T-helper 2 cell treated with Interferon-gamma antibody and Interleukin-4, amounts not matched to agents 100 ng/mL and 5 ng/mL, for 36 hours (primary cell): Measurements from ENCODE around the gene CZIB. TPM values are rescaled to one million over a fixed set of nuclear protein-coding genes. Genes with fewer than 3 reads are reported as not detected.
"Not testable (repeated sequence)": the region's sequence is repeated elsewhere in the genome, so short reads cannot be mapped to it uniquely, and the experiment has no call there.

Source experiments
- intact Hi-C: fragments of 100-400 bp; cut with micrococcal nuclease; formaldehyde crosslinking; loops from one replicate; pipeline ENCODE4 v1.15.1; 2023
- total RNA-seq: library from RNA; stranded (reverse); gene quantifications from 2 replicates; pipeline ENCODE4 v1.2.3, GENCODE V29; 2022

The CZIB gene
- total RNA-seq, 1 donor from 2014 or later = 45.2 TPM

DNA sequence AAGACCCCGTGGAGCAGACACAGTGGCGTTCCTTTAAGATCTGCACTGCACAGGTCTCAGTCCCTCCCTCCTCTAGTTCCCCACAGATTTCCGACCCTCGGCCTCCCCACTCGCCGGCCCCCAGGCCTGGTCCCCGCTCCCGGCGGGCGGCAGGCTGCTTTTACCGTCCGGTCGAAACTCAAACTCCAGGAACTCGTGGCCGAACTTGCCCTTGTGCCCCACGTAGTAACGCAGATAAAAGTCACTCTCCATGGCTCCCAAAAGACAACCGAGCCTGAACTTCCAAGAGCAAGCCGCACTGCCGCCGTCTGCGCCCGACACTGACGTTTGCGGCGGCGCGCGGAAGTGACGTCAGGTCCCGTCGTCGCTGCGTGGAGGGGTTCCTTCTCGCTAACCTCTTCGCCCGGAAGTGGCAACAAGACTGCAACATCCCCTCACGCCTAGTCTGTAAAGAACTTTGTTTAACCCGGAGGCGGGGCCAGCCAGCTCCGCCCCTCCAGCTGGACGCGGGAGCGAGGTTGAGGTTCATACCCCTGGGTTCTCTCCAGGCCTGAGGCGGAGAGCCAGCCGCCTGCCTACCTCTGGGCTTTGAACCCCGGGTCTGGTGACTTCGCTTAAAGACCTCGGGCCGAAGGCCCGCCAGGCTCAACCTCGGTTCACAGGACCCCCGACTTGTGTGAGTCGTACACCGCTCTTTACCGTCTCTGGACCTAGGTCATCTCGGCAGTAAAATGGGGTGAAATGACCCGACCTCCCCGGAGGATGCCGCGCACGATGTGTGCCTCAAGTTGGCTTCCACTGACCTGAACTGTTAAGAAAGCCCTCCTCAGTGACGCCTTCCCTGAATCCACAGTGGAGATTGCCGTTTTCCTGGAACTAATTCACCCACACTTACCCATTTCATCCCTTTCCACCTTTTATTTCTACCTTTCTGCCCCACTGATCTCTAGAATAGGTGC is 18.0 kb upstream of the CZIB start, which contains the start of gene MAGOH:
Gene MAGOH, minus strand, starts transcription at position 322 of the 959 bp plus-strand sequence. Its CDS starts 70 bp downstream, at position 252.
- intact Hi-C loops = loop anchor here (1.0 kb wide), 3 partner anchors 18 to 88 kb away; partner anchors contain the start of genes CPT2 and CZIB

DNA sequence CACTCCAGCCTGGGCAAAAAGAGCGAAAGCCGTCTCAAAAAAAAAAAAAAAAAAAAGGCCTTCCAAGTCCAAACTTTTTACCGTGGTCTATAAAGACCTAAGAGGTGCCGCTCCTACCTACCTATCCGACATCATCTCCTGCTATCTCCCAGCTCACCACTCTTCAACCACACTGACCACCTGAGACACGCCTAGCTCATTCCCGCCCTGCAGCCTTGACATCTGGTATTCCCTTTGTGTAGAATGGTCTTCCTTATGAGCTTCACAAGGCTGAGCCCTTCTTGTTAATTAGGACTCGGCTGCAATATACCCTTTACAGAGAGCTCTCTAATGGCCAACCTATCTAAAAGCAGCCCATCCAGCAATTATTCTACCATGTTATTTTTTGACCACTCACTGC is 17.2 kb upstream of the CZIB start:
- intact Hi-C loops = loop anchor here (1.0 kb wide), 3 partner anchors 17 to 89 kb away; partner anchors contain the start of genes CPT2 and CZIB

DNA sequence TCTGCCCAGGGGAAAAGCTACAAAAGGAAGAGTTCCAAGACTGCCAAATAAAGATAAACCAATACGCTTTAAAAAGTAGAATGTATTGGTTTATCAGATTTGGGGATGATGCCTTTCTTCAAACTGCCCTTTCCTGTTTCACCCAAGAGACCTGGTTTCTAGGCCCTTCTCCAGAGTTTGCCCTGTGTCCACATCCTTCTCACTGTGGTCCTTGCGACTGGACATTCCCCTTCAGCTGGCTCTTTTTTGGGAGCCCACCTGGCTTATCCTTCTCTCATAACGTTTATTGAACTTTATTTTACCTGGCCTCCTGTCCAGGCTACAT is 490 bp upstream of the CZIB start:
- intact Hi-C loops = loop anchor here (1.0 to 5.0 kb wide), 4 partner anchors 17 to 494 kb away; partner anchors contain the start of genes CPT2, MAGOH and ZYG11B

DNA sequence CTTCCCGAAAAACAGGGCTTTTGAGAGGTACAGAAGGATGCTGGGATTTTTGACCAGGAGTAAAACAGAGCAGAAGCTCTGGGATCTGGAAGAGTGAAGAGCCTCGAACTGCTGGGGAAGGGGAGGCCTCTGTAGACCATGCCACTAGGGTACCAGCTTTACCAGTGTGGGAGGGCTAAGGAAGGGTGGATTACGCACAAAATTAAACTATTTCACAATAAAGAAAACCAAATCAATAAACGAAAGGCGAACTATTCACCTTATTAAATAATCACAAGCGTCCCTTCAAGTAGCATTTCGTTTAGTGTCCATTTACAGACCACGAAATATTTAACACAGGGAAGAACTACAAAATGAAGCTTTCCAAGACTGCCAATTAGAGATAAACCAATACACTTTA is 723 bp downstream of the CZIB start:
- intact Hi-C loops = loop anchor here (1.0 to 5.0 kb wide), 4 partner anchors 19 to 492 kb away; partner anchors contain the start of genes CPT2, MAGOH and ZYG11B

DNA sequence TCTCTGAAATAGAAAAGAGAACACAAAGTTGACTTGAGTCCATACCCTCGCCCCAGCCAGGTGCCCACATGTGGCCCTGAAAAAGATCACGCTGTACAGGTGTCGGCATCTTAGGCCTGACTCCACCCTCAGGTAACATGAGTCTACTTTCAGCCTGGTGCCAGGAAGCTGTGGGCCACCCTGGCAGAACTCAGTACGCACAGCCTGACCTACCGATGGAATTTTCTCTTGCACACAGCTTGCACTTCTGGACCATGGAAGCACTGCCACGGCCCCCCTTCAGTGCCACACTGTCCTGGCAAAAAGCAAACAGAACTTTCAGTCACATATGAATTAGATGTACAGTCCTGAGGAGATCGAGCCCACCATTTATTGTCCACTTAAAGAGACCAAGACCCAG is 2.2 kb downstream of the CZIB start:
- intact Hi-C loops = no loop called here

DNA sequence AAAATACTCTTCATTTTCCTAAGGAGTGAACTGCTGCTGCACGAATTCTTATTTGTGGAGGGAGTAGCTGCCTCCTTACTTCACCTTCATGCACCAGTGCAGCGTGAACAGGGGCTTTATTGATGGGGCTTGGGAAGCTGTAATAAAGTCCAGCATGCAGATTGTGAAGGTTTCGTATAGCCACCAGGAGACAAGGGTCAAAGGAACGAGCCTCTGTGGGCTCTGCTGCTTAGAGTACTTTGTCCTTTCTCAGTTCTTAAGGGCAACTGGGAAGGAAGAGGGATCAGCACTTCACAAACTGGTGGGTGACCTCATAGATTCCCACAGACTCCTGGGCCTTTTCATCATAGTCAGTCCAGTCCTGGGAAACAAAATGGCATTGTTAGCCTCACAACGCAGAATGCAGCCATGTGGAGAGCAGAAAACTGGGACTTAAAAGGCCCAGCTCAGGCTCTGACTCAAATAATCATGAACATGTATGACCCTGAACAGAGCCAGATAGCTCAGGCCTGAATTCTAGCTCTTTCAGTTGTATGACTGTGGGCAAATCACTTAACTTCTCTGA is 6.0 kb downstream of the CZIB start:
- intact Hi-C loops = no loop called here

DNA sequence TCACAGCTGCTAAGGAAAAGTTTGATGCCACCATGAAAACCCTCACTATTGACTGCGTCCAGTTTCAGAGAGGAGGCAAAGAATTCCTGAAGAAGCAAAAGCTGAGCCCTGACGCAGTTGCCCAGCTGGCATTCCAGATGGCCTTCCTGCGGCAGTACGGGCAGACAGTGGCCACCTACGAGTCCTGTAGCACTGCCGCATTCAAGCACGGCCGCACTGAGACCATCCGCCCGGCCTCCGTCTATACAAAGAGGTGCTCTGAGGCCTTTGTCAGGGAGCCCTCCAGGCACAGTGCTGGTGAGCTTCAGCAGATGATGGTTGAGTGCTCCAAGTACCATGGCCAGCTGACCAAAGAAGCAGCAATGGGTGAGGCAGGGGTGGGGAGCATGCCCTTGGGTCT is 9.5 kb downstream of the CZIB start:
- intact Hi-C loops = no loop called here

DNA sequence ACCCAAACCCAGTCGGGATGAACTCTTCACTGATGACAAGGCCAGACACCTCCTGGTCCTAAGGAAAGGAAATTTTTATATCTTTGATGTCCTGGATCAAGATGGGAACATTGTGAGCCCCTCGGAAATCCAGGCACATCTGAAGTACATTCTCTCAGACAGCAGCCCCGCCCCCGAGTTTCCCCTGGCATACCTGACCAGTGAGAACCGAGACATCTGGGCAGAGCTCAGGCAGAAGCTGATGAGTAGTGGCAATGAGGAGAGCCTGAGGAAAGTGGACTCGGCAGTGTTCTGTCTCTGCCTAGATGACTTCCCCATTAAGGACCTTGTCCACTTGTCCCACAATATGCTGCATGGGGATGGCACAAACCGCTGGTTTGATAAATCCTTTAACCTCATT is 10.1 kb downstream of the CZIB start:
- intact Hi-C loops = no loop called here

DNA sequence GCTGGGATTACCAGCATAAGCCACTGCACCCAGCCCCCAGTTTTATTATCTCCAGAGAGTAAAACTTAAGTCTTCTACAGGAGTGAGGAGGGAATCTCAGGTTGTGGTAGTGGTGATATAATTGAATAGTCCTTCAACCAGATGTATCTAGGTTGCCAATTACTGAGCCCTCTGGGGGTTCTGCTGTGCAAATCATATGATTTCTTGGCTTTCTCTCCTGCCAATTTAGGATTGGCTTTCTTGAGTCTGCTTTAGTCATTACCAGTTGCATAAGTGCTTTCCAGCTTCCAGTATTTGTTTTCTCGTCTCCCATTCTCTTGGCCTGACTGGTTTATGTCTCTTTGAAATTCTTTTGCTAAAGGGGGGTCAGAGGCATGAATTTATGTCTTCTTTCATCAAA is 12.7 kb downstream of the CZIB start:
- intact Hi-C loops = no loop called here

DNA sequence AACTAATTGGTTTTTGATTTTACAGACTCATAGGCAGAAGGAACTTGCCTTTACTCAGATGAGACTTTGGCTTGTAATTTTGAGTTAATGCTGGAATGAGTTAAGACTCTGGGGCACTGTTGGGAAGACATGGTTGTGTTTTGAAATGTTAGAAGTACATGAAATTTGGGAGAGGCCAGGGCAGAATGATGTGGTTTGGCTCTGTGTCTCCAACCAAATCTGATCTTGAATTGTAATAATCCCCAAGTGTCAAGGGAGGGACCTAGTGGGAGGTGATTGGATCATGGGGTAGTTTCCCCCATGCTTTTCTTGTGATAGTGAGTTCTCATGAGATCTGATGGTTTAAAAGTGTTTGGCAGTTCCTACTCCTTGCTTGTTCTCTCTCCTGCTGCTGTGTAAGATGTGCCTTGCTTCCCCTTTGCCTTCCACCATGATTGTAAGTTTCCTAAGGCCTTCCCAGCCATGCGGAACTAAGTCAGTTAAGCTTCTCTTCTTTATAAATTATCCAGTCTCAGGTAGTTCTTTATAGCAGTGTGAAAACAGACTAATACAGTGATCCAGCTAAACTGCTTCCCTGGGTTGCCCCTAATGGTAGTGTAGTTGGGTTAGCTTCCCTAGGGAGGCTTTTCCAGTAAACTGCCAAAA is 13.6 kb downstream of the CZIB start:
- intact Hi-C loops = no loop called here

DNA sequence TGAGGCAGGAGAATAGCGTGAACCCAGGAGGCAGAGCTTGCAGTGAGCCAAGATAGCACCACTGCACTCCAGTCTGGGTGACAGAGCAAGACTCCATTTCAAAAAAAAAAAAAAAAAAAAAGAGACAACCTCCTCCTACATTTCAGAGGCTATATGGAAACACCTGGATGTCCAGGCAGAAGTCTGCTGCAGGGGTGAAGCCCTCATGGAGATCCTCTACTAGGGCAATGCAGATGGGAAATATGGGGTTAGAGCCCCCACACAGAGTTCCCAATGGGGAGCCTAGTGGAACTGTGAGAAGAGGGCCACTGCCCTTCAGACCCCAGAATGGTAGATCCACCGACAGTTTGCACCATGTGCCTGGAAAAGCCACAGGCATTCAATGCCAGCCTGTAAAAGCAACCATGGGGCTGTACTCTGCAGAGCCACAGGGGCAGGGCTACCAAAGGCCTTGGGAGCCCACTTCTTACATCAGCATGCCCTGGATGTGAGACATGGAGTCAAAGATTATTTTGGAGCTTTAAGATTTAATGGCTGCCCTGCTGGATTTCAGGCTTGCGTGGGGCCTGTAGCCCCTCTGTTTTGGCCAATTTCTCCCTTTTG is 14.2 kb downstream of the CZIB start:
- intact Hi-C loops = not testable (repeated sequence)

DNA sequence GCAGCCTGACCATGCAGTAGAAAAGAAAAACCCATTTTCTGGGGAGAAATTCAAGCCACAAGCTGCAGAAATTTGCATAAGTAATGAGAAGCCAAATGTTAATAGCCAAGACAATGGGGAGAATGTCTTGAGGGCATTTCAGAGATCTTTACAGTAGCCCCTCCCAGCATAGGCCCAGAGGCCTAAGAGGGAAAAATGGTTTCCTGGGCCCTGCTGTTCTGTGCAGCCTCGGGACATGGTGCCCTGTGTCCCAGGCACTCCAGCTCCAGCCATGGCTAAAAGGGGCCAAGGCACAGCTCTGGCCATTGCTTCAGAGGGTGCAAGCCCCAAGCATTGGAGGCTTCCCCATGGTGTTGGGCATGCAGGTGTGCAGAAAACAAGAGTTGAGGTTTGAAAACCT is 14.9 kb downstream of the CZIB start:
- intact Hi-C loops = not testable (repeated sequence)

DNA sequence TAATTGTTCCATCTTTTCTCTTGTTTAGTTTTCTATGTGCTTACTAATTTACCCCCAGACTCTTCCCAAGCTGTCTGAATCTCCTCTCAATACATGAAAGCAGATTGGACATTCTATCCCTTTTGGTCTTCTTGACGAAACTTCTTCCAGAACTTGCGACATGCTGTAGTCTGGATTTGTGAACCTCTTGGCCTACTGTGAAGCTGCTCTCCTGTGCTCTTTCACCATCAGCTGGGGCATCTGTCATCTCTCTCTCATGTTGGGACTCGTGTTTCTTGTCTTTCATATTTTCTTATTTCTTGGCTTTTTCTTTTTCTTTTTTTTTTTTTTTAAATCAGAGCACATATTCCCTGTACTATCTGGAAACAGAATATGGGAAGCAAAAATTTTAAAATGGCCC is 17.0 kb downstream of the CZIB start:
- intact Hi-C loops = no loop called here

DNA sequence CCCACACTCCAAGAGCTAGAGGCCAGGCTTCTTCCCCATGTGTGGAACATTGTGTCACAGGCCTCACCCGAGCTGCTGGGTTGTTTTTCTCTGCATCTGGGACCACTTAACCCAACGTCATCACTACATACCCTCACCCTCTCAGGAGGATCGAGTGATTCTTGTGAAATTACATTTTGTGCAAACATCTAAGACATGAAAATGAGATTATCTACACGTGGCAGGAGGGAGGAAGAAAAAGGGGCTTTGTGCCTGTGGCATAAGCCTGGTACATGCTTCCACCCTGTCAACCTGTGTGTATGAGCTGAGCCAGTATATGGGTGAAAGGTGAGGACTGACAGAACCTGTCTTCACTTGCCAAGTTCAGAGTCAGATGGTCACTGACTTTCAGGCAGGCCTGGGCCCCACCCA is 22.2 kb downstream of the CZIB start:
- intact Hi-C loops = no loop called here

DNA sequence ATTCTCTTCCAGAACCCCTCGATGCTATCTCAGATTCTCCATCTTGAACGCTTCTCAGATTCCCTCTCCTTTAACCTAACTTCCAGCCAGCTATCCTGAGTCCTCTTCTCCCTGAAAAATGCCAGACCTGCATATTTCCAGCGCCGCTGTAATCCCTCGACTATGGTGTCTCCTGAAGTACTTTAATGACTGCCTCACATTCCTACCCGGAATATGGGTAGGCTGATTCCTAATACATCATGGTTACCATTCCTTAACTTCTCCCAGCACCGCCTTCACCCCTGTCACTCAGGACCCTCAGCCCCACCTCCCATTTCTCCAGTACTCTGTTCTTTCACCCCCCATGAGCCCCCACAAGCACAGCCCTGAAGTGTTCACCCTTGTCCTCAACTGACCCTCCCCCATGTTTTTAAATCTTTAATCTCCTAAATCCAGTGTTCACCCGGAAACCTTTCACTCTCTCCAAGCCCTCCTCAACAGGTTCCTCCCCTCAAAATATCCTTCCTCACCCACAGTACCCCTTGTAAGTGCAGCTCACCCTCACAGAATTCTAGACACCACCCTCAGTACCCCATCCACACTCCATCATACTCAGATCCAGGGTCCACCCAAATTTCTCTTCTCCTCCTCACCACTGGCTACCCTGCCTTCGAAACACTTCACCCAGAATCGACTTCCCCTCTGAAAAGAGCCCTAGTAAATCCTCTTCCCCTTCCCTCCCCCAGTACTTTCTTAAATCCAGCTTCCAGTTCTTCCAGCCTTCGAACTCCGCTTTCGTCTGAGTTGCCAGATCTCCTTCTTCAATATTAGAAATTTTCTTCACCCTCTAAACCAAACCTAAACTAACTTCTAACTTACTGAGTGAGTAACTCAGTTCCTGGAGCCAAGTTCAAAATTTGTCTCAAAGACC is 22.9 kb downstream of the CZIB start:
- intact Hi-C loops = no loop called here

DNA sequence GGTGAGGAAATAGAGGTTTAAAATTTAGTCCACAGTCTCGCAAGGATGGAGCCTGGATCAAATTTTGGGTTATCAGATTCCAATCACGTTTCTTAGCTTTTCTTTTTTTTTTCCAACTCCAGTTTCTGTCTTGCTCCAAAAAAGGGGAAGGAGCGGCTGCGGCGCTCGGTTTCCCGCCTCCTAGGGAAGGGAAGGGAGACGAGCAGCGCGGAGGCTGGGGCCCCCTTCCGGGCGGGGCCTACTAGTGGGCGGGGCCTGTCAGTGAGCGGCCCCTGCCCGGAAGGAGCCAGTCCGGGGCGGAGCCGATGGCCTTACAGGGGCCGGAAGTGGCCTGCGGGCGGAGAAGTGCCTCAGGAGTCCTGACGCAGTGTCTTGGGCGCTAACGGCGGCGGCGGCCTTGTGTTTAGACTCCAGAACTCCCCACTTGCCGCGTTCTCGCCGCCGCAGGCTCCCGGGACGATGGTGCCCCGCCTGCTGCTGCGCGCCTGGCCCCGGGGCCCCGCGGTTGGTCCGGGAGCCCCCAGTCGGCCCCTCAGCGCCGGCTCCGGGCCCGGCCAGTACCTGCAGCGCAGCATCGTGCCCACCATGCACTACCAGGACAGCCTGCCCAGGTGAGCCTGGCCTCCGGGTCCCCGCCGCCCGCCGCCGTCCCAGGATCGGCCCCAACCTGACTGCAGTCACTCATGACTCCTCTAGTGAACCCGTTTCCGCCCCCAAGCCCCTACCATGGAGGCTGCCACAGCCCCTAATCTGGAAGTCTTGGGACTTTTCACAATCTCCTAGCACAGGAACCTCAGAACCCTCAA is 23.7 kb downstream of the CZIB start, which contains the start of gene CPT2:
Gene CPT2, plus strand, starts transcription at position 340 of the 806 bp plus-strand sequence. Its CDS starts 120 bp downstream, at position 460.
- intact Hi-C loops = loop anchor here (1.0 kb wide), 3 partner anchors 24 to 130 kb away; partner anchors contain the start of genes CZIB and MAGOH

DNA sequence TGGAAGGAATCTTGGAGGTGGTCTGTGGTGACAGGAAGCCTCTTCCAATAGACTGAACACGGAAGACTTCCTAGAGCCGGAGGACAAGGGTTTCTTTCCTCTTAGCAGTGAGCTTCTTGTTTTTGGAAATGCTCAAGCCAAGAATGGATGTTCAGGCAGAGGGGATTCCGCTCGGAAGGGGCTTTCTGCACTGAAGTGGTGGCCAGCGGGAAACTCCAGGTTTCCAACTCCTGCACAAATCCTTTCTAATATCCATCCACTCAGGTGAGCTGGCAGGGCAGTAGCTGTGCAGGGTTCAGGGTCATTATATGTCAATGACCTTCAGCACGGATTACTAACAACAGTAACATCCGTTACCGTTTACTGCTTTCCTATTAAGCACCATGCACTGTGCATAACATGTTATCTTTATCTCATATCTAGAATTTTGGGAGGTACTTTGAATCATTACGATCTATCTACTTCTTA is 24.4 kb downstream of the CZIB start:
- intact Hi-C loops = loop anchor here (1.0 kb wide), 3 partner anchors 24 to 130 kb away; partner anchors contain the start of genes CZIB and MAGOH

DNA sequence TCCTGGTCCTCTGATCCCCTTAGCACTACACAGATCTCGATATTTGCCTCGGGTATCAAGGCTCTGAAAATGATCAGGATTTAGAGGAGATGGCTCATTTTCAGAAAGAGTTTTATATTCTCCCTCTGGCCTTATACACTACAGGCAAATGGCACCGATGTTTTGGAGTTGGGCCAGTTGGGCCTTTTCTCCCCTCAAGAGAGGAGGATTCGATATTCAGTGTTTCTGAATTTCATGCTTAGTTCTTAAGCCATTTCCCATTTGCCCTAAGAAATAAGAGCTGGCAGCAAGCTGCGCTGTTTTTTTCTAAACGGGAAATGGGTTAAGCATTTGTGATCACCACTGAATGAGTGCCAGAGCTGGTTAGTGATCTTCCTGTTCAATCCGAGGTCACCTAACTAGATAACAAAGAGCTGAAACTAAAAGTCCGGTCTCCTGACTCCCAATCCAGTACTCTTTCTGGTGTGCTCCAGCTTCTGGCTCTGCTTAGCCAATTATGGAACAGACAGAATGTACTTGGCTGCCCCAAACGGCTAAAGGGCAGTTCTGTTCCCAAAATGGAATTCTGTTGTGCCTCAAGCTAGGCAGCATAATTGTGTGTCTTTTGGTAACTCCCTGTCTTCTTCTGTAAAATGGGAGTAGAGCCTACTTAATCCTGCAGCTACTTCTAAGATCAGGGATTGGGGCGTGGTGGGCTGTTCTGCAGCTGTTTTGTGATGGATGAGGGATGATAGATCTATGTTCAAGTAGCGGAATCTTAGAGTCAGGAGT is 25.0 kb downstream of the CZIB start:
- intact Hi-C loops = loop anchor here (1.0 kb wide), 3 partner anchors 25 to 131 kb away; partner anchors contain the start of genes CZIB and MAGOH
